Measurements from ENCODE around the gene FKBP7.
"Not testable (repeated sequence)": the region's sequence is repeated elsewhere in the genome, so short reads cannot be mapped to it uniquely, and the experiment has no call there.

Gene FKBP7

DNA sequence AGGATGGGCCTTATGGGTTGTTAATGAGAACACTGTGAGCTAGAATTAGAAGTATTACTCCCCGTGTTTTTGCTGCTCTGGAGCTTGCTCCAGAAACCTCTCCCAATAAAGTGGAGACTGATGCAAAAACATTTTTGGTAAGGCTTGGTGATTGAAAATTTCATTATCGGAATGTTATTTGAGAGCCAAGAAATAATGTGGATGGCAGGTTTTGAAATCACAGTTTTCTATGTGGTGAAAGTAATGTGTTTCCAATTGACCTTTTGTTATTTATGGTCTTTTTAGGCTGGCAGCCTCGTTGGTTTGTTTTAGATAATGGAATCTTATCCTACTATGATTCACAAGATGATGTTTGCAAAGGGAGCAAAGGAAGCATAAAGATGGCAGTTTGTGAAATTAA is 7.0 kb upstream of the FKBP7 start:
- DNase-seq (ENCODE audit: low read depth in 2 of 2), result no peak

DNA sequence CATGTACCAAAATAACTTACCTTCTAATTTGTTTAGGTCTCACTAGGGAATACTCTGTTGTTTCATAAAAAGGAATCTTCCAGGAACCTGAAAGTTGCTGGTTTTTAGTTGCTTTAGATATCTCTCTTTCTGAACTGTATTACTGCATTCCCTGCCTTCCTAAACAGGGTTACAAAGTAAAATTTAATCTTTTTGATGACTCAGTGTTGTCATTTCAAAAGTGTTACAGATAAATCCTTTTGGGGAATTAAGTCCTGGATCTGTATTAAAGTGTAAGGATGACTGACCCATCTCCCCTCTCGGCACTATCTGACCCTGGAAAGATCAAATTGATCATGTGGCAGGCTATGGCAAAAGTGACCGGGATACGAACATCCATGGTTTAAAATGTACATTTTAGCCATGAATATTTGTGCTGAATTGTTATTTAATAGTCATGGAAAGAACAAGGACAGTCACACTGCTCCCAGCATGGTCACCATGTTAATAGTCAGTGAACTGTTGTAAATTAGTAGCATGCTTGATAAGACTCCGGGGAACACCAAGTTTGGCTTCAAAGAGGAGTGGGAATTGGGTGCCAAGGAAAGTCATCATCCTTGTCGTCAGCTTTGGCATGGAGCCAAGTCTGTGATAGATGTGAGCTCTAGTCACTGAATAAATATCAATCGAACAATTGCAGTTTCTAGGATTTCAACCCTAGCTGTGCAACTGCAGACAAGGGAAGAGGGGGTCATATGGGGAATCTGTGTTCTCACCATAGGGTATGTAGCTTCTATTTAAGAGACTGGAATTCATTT is 6.0 kb upstream of the FKBP7 start:
- DNase-seq (ENCODE audit: low read depth in 2 of 2), result no peak

DNA sequence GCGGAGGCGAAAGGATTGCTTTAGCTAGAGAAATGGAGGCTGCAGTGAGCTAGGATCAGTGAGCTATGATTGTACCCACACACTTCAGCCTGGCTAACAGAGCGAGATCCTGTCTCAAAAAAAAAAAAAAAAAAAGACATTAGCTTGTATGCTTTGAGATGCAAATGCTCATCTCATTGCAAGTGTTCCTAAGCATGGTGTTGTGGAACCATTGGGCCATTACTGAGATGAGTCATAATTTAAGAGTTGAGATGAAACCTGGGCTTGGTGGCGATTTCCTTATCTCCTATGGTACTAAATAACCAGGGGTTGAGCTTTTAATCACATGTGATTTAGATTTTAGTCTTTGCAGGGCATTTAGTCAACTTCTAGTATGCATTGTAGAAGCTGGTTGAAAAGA is 4.0 kb upstream of the FKBP7 start:
- DNase-seq (ENCODE audit: low read depth in 2 of 2), result no peak

DNA sequence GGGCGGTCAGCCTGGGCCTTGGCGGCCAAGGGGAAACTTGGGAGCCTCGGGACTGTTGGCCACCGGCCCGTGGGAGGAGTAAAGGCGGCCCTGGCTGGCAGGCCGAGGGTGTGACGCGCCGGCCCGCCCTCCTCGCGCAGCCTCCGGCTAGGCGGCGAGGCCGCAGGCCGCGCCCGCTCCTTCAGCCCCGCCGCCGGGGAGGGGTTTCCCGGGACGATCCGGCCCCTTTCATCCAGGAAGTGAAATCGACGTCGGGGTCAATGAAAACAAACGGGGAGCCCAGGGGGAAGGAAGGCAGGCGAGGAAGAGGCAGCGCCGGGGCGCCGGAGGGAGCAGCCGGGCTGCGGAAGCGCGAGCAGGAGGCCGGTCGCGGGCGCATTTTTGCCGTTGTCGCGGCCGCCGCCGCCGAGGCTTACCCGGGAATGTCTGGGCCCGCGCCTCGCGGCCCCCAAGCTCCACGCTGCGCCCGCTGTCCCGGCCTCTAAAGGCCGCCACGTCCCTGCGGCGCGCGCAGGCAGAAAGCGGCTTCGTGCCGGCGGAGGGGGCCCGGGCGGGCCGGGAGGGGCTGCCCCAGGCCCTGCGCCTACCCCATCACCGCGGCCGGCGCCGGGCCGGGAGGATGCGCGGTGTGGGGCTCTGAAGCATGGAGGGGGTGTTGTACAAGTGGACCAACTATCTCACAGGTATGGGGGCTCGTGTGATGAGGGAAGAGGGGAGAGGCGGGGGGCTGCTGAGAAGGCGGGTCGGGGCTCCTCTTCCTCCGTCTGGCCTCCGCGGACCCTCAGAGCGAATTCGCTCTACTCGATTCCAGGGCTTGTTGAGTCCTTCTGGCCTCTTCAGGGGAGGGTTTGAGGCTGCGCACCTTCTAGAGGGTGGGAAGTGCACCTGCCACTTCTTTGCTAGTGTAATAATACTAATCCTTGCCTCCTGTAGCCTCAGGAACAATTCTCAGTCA is 2.1 kb upstream of the FKBP7 start, which contains the start of gene PLEKHA3:
TSS of gene PLEKHA3 (plus strand) at position 231 of the 955 bp plus-strand sequence. CDS start at position 644, 413 bp downstream.
- peak; percentile 57 to 77 for DNase-seq (ENCODE audit: low read depth in 2 of 2)

DNA sequence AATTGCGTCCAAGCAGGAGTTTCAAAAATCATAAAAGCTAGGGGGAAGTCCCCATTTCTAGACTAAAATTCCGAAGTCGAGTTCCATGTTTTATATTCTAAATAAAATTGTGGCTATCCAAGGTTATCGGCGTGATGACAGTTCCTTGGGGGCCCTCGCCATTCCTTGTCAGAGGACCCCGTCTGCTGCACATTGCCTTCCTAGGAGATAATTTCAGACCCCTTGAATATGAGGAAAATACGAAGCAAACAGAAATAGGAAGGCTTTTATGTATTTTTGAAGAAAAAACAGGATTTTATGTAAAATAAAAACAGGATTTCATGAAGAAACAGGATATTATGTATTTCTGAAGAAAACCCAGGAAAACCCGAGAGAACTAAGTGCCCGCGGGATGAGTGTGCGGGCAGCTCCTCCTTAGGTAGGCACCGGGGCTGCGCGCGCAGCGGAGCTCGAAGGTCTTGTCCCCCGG is 1.4 kb upstream of the FKBP7 start:
- DNase-seq (ENCODE audit: low read depth in 2 of 2), result no peak

DNA sequence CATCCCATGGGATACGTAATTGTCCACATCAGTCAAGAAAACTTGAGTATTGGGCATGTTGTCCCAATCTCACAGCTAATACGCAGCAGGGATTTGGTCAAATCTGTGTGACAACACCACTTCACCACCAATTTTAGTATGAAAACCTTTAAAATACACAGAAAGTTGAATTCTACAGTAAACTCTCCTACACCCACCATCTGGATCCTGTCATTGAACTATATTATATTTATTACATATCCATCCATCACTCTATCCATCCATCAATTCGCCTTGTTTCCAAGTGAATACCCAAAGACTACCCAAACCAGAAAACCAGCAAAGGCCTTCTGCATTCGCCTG is 846 bp upstream of the FKBP7 start:
- no peak for DNase-seq (ENCODE audit: low read depth in 2 of 2)

DNA sequence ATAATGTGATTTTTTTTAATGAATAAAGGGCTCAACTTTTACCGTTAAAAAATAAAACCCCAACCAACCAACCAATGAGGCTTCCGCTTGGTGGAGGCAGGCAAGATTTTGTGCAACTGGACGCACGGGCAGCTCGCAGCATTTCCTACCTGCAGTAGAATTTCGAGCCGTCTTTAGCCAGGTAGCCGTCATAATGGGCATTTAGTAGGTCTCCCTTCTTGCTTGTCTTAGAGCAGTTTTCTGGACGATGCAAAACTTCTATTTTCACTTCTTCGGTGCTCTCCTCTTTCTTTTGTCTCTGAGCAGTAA is 316 bp downstream of the FKBP7 start:
- no peak for DNase-seq (ENCODE audit: low read depth in 2 of 2)

DNA sequence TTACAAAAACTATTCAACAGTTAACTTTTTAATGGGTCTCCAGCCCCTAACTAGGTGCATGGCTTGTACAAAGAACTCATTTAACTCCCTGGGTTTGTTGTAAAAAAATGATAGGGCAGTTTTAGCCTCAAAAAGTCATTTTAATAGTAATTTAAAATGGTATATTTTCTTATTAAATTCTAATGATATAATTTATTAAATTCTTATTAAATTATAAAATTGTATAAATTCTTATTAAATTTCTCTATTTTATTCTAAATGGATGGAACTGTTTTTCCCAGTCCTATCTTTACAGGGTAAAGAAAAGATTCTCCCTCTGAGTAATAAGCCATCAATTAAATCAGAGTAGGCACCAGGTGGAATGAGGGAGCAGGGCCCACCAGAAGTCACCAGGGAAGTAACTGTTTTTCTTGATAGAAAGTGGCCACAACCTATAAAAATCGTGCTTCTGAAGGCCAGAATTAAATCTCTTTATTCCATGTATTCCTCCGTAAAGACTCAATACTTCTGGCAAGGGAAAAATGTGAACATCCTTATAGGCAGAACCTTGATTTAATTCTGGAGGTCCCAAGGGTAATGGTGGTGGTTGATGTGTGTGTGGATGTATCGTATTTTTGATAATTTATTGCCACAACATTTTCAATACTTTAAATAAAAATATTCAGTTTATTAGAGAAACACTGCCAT is 814 bp downstream of the FKBP7 start:
- no peak for DNase-seq (ENCODE audit: low read depth in 2 of 2)

DNA sequence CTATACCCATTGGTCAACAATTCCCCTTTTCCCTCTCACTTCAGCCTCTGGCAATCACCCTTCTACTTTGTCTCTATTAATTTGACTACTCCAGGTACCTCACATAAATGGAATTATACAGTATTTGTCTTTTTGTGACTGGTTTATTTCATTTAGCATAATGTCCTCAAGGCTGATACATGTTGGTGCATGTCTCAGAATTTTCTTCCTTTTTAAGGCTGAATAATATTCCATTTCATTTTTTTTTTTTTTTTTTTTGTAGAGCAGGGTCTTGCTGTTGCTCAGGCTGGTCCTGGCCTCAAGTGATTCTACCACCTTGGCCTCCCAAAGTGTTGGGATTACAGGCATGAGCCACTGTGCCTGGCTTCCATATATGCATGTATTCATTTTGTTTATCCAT is 1.9 kb downstream of the FKBP7 start:
- no peak for DNase-seq (ENCODE audit: low read depth in 2 of 2)

DNA sequence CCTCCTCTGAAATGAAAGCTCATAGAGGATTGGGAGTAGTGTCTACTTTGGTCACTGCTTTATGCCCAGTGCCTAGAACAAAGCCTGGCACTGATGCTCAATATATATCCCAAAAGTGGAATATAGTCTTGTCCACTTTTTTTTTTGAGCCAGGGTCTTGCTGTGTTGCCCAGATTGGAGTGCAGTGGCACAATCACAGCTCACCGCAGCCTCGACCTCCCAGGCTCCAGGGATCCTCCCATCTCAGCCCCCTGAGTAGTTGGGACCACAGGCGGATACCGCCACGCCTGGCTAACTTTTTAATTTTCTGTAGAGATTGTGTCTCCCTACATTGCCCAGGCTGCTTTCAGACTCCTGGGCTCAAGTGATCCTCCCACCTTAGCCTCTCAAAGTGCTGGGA is 3.8 kb downstream of the FKBP7 start:
- DNase-seq (ENCODE audit: low read depth in 2 of 2), result no peak

DNA sequence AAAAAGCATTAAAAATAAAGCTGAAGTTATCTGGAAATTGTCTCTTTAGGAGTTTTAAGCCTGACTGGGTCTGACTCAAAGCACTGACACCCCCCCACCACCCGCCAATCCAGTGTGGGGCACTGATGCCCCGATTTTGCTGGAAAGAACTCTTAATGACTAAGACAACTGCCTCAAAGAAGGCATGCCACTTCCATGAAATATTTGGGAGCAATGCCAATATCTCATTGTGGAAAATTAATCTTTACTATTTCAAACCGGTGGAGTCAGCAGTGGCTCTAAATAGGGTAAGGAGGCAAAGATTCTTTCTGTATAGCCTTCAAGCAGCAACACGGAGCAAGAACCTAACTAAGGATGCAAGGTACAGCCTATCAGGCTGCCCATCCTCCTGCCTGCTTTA is 4.5 kb downstream of the FKBP7 start:
- no peak for DNase-seq (ENCODE audit: low read depth in 2 of 2)

DNA sequence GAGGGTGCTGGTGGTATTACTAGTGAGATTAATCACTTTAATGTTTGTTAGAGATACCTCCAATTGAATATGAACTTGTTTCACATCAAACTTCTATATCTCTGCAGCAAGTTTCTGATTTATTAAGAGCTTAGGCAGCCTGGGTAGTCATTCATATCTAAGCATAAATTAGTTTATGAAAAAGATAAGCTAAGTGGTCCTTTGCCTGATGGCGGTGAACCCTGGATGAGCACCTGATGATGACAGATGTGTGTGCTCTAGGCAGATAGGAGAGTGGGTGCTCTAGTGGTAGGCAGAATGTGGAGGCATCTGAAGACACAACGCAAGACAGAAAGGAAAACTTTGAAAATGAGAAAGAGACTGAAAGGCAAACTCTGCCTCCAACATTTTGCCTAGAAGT is 5.0 kb downstream of the FKBP7 start:
- DNase-seq (ENCODE audit: low read depth in 2 of 2), result no peak

DNA sequence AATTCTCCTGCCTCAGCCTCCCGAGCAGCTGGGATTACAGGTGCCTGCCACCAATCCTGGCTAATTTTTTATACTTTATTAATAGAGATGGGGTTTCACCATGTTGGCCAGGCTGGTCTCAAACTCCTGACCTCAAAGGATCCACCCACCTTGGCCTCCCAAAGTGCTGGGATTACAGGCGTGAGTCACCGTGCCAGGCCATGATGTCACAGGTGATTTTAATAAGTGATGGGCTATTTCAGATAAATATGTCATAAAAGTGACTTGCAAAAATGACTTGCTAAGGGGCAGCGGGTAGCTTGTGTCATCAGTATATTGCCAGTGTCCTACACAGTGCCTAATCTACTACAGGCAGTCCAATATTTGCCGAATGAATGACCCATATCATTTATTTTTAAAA is 7.1 kb downstream of the FKBP7 start:
- DNase-seq (ENCODE audit: low read depth in 2 of 2), result not testable (repeated sequence)

DNA sequence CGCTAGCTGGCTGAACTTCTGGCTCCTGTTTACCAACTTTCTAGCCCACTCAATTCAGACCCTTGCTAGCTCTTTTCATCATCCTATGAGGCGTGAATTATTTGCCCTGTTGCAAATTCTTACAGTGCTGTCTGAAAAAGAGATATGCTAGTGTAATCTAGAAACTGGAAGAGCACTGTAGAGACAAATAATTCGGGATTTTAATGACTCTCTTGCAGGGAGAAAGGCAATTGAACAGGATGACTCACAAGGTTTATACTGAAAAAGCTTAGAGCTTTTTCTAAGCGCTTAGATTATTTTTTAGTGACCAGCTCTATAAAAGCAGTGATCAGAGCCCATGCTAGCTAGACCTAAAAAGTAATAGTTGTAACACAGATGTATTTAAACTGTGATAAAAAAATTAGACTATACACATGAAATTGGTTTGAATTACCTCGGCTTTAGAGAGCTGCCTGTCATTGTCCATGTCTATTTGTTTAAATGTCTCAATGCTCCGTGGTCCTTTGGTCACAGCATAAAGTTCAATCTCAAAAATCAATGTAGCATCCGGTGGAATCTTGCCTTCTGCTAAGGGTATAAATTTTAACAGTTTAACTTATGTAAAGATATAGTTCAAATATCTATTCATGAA is 9.1 kb downstream of the FKBP7 start:
- DNase-seq (ENCODE audit: low read depth in 2 of 2), result no peak

DNA sequence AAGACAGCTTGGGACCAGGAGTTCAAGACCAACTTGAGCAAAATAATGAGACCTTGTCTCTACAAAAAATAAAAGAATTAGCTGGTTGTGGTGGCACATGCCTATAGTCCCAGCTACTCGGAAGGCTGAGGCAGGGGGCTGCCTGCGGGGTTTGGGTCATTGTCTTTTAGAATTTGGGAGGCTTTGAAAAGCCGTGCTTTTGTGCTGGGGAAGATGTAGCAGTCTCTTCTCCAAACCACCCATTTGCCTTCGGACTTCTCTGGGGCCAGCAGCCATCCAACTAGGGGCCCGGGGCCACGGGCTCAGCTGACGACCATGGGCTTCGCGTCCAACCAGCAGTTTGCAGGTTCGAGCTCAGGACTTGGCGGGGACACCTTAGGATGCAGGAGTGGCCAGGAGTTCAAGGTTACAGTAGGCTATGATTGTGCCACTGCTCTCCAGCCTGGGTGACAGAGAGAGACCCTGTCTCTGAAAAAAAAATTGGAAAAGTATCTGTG is 21.0 kb downstream of the FKBP7 start:
- no peak for DNase-seq (ENCODE audit: low read depth in 2 of 2)

DNA sequence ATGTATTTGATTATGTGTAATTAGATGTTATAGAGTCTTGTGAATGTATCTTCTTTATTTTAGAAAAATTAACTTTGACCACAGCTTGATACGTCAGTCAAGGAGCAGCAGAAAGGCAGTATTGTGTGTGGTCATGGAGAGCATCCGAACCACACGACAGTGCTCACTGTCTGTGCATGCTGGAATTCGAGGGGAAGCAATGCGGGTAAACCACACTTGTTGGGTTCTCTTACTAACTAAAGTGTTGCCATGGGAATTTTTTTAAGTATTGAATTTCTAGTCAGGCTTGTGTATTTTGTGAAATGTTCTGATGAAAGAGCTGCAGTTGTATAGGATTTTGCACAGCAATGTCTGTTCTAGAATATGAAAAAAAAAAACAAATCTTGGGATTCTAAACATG is 22.5 kb downstream of the FKBP7 start:
- DNase-seq (ENCODE audit: low read depth in 2 of 2), result no peak

DNA sequence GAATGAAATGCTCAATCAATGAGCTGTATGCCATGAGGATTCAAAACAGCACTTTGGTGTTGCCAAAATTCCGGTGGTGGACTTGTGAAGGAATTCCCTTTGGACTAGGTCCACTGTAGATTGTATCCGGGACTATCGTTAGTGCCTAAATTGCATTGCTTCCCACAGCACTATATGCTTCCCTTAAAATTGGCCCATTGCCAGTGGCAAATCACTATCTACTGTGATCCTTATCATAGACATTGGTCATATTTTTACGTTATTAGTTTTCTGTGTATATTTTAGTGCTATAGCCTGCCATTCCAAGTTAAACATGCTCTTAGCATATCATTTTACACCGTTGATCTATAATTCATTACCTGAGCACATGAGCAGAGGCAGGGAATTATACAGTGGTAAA is 25.5 kb downstream of the FKBP7 start:
- no peak for DNase-seq (ENCODE audit: low read depth in 2 of 2)

DNA sequence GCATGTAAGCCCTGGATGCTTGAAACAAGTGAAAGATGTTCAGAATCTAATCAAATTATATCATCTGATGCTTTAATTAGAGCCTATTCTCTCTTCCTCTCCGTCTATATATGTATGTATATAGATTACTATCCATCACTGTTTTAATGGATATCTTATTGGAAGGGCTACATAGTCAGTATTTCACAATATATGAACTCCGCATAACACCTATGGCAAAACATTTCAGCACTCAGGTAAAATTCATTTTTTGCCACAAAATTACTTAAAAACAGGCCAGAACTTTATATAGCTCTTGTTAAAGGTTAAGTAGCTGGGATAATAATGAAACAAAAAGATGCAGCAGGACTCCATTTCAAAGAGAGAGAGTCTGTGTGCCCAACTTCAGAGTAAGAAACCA is 26.1 kb downstream of the FKBP7 start:
- DNase-seq (ENCODE audit: low read depth in 2 of 2), result no peak

DNA sequence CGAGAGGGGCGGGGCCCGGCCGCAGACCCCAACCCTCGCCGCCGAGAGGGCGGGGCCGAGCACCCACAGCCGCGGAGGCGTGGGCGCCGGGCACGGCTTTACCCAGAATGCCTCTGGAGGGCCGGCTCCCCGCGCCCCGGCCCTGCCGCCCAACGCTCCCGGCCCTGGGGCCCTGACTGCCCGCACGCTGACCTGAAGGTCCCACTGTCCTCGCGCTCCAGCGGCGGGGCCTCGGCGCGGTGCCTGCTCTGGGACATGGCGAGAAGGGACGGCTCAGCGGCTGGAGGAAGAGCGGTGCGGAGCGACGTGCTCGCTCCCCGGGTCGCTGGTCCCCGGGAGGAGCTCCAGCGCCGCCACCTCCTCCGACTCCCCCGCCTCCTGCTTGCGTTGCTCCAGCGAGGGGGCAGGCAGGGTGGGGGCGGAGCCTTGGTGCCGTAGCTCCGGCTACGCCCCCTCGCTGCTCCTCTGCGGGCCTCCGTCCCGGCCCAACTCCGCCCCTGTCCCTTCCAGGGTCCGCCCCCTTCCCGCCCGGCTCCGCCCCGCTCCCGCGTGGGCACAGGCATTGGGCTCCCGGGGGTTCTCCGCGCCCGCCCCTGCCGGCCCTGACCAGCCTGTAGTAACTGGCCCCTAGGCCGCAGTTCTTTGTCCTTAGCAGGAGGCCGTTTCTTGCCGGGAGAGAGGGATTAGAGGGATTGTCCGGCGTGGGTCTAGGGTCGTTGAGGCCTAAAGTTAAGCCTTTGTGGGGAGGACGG is 27.4 kb downstream of the FKBP7 start, which contains the start of the genes PJVK and PRKRA:
TSS of gene PJVK (plus strand) at position 605 of the 752 bp plus-strand sequence. CDS start 2,032 bp downstream, outside the sequence.
TSS of gene PRKRA (minus strand) at position 402 of the 752 bp plus-strand sequence. CDS start at position 257, 145 bp downstream.
- DNase-seq (ENCODE audit: low read depth in 2 of 2), result peak; percentile 90 to 94

DNA sequence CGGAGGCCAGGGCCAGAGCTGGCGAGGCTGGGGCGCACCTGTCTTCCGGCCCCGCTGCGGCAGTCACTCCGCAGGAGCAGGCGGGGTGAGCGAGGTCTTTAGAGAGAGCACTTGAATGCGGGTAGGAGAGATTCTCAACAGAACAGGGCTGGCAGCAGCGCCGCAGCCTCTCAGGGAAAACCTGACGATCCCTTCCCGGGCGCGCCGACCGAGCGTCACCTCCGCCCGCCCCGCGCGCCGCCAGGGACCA is 28.0 kb downstream of the FKBP7 start:
- no peak for DNase-seq (ENCODE audit: low read depth in 2 of 2)

Data from stimulated activated CD4-positive, alpha-beta T cell treated with anti-CD3 and anti-CD28 coated beads, Interleukin-4, amount 100 ng/mL, for 48 hours (primary cell).